Retinal pigment epithelial cell (primary cell): ENCODE data around the gene CMIP.
A peak's percentile ranks its signal among the peaks of the same experiment; 100 is the strongest.

Experiments
- DNase-seq: peaks from one replicate; pipeline ENCODE4 v3.0.0-alpha.2; 2010; ENCODE audit warnings: low read depth
- H3K4me3 ChIP-seq: 2 replicates; pipeline ENCODE4 v1.5.1; 2011; ENCODE audit warnings: mild to moderate bottlenecking, low read length, control low read depth, moderate library complexity
- CTCF ChIP-seq: conservative IDR thresholded peaks from 2 replicates; pipeline ENCODE4 v1.5.1; 2011; ENCODE audit warnings: low read depth, low read length, control low read depth, inconsistent platforms

Gene CMIP

GRCh38 chr16:81444448-81445121 is at the start of gene CMIP:
Gene CMIP (plus strand): TSS chr16:81444808.
- peak within 1 kb of the TSS; percentile 88 for H3K4me3 ChIP-seq
- DNase-seq: no peak
- TF ChIP-seq CTCF: no peak

- no peak for DNase-seq
- H3K4me3 ChIP-seq: no peak overlapping the region
- TF ChIP-seq CTCF: no peak
Measured at GRCh38 chr16:81394966-81395655, 49.5 kb upstream of the CMIP start.

- H3K4me3 ChIP-seq: no peak overlapping the region
- TF ChIP-seq CTCF: no peak
- no peak for DNase-seq
Measured at GRCh38 chr16:81397058-81397878, 47.3 kb upstream of the CMIP start.

- no peak for TF ChIP-seq CTCF
- DNase-seq: no peak
Measured at GRCh38 chr16:81397879-81398520, 46.6 kb upstream of the CMIP start.

GRCh38 chr16:81399909-81400308 is 44.7 kb upstream of the CMIP start:
- no peak for DNase-seq
- TF ChIP-seq CTCF: no peak
- no peak overlapping the region for H3K4me3 ChIP-seq

More at GRCh38 chr16:81397879-81398520, 46.6 kb upstream of the CMIP start:
- no peak overlapping the region for H3K4me3 ChIP-seq

GRCh38 chr16:81401035-81401950 is 43.3 kb upstream of the CMIP start:
- H3K4me3 ChIP-seq: no peak overlapping the region
- no peak for TF ChIP-seq CTCF
- no peak for DNase-seq
